Measurements from ENCODE around the gene GUCA2A.

GUCA2A gene

DNA sequence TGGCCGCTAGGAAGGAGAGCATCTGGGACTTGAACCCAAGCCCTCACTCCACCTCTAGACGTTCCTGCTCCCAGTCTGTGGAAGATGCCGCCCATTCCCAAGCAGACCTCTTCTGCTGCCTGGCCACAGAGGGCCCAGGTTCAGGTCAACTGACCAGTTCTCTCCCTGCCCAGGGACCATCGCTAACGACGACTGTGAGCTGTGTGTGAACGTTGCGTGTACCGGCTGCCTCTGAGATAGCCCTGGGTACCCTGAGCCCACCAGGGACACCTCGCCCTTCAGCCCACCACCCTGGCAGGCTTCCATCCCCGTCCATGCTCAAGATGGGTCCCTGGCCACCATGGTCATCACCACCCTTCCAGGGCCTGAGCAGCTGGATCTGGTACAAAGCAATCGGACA, 9.2 kb downstream of the GUCA2A start:
- DNase-seq (ENCODE audit: low read depth in 2 of 2, low spot score in 1 of 2): no peak

DNA sequence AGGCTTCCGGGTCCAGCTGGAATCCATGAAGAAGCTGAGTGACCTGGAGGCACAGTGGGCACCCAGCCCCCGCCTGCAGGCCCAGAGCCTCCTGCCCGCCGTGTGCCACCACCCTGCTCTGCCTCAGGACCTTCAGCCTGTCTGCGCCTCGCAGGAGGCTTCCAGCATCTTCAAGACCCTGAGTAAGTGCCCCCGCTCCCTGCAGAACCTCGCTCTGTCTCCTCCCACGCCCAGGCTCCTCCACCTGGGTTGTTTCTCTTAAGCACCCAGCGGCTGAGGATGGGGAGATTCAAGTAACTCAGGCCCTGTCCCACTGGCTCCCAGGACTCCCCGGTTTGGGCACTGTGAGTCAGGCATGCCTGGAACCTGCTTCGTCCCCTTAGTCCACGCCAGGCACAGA, 9.9 kb downstream of the GUCA2A start:
- DNase-seq (ENCODE audit: low read depth in 2 of 2, low spot score in 1 of 2): no peak

DNA sequence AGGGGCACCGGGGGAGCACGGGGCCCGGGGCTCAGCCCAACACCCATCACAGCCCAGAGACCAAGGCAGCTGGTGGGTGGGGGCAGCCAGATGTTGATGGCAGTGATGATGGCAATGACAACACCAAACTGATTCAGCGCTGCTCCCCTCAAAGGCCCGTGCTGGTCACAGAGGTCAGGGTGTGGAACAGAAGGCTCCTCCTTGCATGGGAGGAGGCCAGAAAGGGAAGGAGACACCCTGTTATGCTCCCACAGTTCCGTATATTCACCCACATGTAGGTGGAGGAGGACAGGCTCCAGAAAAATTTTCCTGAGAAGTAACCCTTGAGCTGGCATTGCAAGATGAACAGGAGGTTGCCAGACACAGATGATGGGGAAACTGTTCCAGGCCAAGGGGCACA, 10.9 kb downstream of the GUCA2A start:
- DNase-seq (ENCODE audit: low read depth in 2 of 2, low spot score in 1 of 2): no peak

DNA sequence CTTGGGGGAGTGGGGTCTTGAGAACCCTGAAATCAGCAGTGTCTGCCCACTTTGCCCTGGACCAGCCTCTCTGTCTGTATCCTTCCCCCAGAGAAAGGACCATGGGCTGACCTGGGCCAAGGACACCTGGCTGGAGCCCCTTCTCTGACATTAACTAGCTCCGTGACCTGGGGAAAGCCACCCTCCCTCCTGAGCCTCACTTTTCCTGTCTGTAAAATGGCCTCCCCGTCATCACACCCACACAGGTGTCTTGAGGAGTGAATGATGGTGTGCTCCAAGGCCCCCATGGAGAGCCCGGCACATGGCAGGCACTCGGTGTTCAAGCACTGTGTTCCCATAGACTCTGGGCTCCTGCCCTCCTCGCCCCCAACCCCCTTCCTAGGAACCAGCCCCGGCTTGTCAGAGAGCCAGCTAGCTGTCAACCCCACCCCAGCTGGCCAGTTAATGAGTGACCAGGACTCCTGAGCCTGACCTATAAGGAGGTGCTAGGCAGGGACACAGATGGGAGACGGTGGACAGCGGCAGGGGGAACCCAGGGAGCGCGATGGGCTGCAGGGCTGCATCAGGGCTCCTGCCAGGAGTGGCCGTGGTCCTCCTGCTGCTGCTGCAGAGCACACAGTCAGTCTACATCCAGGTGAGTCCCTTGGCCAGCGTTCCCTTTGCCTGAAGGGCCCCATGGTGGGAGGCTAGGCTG, 11.5 kb downstream of the GUCA2A start, which contains the start of gene GUCA2B:
Gene GUCA2B, plus strand, starts transcription at position 504 of the 694 bp plus-strand sequence. Its CDS starts 41 bp downstream, at position 545.
- DNase-seq (ENCODE audit: low read depth in 2 of 2, low spot score in 1 of 2): no peak

DNA sequence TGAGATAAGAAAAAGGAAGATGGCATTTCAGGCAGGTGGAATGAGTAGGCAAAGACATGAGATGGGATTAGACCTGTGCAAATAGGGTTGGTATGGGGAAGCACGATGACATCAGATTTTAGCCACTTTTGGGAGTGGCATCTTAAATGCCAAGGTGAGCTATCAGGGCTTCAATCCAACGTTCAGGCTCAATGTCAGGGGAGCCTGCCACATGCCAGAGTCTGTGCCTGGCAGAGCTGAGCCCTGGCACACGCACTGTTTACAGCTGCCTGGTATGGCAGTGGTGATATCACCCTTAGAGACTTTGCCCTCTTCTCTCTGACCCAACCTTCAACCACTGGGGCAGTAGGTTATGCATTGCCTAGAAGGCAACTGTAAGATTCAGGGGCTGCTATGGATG, 12.4 kb downstream of the GUCA2A start:
- no peak for DNase-seq (ENCODE audit: low read depth in 2 of 2, low spot score in 1 of 2)

DNA sequence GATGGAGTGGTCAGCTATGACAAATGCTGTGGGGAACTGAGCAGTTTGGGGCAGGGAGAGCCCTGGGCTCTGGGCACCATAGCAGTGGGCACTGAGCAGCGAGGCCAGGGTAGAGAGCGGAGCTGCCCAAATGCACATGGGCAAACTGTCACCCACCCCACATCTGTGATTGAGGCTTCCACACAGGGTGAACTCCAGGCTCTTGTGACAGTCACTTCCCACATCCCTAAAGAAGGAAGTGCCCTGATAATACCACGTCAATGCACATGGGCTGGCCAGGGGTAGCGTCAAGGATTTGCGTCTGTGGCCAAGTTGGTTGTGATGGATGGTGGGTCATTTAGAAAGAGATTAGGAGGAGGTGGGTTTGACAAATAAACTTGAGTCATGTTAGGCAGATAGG, 13.9 kb downstream of the GUCA2A start:
- DNase-seq (ENCODE audit: low read depth in 2 of 2, low spot score in 1 of 2): no peak

DNA sequence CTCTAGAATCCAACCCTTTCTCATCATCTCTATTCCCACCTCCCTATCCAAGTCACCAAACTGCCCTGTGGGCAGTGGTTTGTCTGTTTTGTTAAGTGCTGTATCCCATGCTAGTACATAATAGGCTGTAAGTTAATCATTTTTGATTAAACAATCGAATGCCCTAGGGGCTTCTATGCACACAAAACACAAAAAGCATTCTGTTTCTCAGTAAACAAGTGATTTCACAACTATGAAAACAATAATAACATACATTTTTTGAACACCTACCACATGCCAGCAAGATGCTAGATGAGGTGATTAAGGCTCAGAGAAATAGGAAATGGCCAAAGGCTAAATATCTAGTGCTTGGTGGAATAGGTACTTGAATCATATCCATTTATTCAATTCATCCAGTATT, 16.4 kb downstream of the GUCA2A start:
- DNase-seq (ENCODE audit: low read depth in 2 of 2, low spot score in 1 of 2): no peak

DNA sequence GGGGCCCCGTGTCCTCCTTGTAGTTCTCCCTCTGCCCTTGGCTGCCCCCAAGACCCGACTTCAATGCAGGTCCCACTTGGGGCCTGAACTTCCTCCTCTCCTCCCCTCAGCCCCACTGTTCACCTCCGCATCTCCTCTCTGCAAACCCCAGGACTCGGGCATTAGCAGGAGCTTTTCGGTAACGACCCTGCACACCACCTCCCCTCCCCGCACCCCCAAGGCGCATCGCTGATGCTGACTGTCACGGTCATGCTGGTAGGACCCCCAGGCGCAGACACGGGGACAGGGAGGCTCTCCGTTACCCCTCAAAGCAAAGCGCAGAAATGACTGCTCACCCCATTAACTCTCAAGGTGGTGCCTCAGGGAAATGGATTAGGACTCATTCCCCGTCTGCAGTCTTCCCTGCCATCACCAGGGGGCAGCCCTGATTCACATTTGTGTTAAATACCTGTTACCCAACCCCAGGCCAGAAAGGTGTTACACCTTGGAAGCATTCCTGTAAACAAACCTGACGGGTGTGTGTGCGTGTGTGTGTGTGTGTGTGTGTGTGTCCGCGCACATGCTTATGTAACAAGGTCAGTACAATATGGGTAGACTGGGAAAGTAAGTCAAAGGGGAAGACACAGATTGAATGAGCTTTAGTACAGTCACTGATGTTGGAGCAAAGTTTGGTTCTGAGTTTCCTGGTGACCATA, 17.8 kb downstream of the GUCA2A start:
- peak; percentile 27 to 49 for DNase-seq (ENCODE audit: low read depth in 2 of 2, low spot score in 1 of 2)

DNA sequence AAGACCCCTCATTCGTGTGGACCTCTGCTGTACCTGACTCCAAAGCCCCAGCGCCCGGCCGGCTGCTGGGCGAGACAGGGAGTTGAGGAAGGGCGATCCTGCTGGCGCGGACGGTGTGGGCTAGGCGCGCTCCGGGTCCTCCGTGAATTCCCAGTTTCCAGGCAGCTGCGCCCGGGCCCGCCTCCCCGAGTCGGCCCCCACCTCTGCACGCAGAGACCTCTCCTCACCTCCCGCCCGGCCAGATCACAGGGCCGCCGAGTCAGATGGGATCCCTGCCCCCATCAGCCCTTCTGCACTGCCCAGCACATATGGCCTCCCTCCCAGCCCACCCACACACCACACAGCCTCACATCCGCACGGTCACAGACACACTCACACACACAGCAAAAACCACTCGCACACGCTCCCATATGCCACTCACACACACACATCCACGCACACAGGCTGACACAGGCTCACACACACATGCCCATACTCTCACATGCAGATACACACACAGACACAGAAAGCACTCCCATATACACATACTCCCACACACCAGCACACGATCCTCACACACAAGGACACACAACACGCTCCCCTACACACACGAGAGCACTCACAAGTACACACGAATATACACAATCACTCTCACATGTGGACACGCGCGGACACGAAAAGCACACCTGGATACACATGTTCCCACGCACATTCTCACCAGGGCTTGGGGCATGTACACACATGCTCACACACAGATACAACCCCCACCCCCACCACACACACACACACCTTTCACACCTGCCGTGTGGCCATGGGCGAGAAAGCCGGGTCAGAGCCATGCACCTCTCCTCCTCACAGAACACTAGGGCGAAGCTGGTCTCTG, 18.6 kb downstream of the GUCA2A start:
- no peak for DNase-seq (ENCODE audit: low read depth in 2 of 2, low spot score in 1 of 2)

DNA sequence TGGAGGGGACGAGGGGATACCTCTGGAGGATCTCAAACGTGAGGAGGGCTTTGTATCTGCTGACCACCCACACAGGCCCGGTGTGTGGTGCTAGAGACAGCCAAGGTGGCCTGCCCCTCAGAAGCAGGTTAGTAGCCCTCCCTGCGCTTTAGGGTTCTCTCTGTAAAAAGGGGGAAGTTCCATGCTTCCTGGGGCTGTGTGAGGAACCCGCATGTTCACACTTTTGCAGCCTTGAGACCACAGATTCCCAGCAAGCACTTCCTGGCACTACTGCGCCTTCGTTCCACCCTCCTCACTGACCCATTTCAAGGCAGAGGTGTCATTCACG, 19.2 kb downstream of the GUCA2A start:
- DNase-seq (ENCODE audit: low read depth in 2 of 2, low spot score in 1 of 2): no peak

DNA sequence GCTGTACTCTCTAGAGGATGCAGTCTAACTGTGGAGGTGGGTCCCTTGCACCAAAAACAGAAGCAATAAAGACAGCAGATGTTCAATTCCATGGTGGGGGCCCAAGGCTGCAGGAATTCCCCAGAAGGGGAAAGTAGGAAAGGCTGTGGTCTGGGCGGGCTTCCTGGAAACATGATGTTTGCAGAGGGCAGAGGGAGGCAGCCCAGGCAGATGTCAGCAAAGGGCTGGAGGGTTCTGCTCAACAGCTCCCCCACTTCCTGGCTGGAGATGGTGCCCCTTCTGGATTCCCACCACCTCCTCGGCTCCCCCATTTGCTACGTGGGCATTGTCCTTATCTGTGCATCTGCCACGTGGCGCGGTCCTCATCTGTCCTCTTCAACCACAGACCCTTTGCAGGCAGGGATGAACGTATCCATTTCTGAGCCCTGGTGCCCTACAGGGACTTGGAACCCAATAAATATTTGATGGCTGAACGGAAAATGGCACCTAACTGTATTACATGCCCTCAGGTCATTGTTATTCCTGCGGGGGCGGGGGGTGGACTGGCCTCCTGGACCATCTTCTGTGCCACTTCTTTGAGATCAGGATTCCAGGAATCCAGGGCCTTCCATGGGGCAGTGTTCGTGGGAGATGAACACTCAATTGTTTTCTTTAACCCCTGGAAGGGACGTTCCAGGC, 19.7 kb downstream of the GUCA2A start:
- no peak for DNase-seq (ENCODE audit: low read depth in 2 of 2, low spot score in 1 of 2)

DNA sequence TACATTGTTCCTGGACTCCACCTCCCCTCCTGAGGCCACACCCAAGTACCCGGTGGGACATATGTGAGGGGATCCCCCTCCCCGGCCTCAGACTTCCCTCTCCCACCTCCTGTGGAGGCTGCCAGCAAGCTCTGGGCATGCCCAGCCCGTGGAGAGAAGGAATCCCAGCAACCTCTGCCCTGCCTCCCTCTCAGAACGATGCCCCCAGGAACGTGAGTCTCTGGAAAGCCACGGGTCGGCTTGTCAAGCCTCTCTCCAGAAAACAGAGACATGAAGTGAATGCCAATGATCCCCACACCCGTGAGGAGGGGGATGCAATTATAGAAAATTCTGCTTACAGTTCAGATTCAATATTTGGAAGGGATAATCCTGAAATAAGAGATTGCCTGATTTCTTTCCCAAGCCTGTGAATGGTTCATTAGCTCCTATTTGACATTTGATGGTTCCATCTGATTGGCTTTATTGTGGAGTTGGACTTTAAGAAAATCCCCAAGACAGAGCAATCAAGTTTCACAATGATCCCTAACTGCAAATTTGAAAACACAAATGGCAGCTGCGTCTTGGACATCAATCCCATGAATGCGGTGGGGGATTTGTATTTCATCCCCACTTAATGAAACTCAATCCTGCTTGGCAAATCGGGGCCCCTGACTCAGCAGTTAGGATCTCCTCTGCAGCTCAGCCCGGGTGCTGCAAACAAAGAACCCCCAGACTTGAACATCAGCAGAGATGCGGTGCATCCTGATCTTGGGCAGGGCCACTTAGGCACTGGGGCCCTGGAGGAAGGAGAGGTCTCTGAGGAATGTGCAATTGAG, 20.4 kb downstream of the GUCA2A start:
- DNase-seq (ENCODE audit: low read depth in 2 of 2, low spot score in 1 of 2): no peak

DNA sequence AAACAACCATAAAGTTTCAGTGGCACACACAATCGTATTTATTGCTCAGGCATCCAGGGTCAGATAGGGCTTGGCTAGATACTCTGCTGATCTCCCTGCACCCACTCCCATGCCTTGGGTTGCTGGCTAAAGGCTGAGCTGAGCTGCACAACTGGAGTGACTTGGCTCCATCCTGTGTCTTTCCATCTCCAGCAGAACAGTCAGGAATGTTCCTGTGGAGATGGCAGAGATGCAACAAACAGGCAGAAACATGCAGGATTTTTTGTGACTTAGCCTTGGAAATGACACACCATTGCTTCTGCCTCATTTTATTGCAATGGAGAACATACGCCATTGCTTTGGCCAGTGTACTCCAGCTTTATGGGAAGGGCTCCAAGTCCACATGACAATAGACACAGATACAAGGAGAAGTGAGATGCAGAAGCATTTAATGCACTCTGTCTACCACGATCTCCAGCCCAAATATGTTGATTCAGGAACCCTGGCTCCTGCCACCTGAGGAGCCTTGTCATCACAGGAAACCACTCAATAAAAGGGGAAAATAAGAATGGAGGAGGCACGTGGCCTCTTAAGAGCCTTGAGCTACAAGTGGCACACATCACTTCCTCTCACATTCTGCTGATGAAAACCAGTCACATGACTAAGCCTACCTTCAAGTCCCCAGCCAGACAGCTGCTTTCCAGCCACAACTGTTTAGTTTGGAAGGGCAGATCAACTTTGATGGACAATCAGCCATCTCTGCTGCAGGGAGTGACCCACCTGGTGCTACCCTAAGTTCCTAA, 21.5 kb downstream of the GUCA2A start:
- no peak for DNase-seq (ENCODE audit: low read depth in 2 of 2, low spot score in 1 of 2)

DNA sequence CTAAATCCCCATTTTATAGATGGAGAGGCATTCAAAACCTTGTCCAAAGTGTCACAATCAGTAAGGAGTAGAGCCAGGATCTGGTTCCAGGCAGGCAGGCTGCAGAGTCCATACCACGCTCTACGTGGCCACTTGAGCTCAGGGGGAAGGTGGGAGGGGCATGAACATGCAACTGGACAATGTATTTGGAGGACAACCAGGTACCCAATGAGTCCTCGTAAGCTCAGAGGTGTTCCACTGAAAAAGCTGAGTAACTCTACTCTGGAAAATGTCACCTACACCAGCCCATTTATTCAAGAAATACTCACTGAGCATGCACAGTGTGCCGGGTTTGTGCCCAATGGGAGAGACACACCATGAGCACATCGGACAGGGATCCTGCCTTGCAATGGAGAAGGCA, 22.6 kb downstream of the GUCA2A start:
- no peak for DNase-seq (ENCODE audit: low read depth in 2 of 2, low spot score in 1 of 2)

DNA sequence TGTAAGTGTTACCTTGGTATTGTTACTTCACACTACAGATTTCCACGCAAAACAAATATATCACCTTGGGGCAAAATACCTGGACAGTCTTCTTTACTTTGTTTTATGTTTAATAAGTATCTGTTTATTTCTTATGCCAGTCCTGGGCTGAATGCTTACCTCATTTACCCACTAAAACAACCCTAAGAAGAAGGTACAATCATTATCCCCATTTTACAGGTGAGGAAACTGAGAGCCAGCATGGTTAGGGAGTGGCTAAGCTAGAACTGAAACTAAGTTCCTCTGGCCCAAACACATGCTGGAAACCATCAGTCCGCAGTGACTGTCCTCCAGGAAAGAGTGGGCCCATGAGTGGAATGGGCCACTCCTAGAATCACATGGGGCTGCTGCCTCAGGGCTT, 24.4 kb downstream of the GUCA2A start:
- no peak for DNase-seq (ENCODE audit: low read depth in 2 of 2, low spot score in 1 of 2)

DNA sequence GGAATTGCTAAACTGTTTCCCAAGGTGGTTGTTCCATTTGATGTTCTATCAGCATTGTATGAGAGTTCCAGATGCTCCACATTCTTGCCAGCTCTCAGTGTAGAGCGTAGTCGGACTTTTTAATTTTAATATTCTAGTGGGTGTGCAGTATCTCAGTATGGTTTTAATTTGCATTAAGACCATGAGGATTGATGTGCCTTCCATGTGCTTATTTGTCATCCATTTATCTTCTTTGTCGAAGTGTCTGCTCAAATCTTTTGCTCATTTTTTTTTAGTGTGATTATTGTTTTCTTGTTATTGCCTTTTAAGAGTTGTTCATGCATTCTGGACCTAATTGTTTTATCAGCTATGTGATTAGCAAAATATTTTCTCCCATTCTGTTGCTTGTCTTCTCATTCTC, 25.1 kb downstream of the GUCA2A start:
- no peak for DNase-seq (ENCODE audit: low read depth in 2 of 2, low spot score in 1 of 2)

DNA sequence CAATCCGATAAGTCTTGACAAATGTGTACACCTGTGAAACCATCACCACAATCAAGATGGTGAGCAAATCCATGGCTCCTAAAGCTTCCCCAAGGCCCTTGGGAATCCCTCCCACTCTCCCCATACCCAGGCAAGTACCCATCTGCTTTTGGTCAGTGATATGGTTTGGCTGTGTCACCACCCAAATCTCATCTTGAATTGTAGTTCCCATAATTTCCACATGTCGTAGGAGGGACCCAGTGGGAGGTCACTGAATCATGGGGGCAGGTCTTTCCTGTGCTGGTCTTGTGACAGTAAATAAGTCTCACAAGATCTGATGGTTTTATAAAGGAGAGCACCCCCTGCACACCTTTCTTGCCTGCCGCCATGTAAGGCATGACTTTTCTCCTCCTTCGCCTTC, 26.0 kb downstream of the GUCA2A start:
- no peak for DNase-seq (ENCODE audit: low read depth in 2 of 2, low spot score in 1 of 2)

DNA sequence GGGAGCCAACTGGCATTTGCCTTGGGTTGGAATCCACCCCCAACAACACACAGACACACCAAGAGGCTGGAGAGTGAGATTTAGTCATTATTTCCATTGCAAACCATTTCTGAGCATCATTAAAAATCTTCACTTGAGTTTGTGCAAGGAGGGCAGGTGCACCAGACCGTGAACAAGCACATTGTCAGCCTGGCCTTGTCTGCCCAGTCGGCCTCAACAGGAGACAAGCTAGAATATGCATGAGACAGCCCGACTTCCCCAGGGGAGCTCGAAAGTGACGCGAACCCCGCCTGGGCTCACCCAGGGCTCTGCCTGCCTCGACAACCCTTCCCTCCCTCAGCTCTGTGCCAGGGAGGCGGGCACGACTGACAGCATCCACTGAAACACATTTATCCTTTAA, 26.8 kb downstream of the GUCA2A start:
- DNase-seq (ENCODE audit: low read depth in 2 of 2, low spot score in 1 of 2): no peak

DNA sequence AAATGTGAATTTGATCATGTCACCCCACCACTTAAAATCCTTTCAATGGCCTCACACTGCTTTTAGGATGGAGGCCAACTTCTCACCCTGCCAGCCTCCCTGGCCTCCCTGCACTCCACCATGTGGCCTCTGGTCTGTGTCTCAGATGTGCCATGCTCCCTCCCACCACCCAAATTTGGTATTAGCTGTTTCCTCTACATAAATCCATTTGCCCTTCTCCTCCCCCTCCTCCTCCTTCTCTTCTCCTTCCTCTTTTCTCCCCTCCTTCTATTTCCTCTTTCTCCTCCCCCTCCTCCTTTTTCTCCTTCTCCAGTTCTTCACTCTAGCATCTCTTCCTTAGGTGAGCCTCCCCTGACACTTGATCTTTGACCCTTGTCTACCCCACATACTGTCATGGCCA, 28.1 kb downstream of the GUCA2A start:
- DNase-seq (ENCODE audit: low read depth in 2 of 2, low spot score in 1 of 2): no peak

DNA sequence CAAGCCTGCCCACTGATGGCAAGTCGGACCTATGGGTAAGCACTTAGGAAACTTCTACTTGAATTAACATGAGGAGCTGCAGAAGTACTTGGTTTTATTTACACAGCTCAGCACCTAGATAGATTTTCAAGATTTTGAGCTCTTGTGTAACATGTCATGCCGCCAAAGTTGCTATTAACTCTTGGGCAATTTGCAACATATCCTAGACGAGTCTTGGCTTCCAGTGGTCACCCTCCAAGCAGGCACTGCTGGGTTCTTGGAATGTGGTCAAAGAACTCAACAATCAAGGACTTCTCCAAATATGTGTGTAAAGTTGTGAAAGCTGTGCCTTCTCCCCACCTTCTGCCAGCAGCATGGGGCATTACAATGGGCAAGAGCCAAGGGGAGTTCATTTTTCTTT, 29.1 kb downstream of the GUCA2A start:
- no peak for DNase-seq (ENCODE audit: low read depth in 2 of 2, low spot score in 1 of 2)
